ENCODE results near the gene RIN1.

Gene RIN1

DNA sequence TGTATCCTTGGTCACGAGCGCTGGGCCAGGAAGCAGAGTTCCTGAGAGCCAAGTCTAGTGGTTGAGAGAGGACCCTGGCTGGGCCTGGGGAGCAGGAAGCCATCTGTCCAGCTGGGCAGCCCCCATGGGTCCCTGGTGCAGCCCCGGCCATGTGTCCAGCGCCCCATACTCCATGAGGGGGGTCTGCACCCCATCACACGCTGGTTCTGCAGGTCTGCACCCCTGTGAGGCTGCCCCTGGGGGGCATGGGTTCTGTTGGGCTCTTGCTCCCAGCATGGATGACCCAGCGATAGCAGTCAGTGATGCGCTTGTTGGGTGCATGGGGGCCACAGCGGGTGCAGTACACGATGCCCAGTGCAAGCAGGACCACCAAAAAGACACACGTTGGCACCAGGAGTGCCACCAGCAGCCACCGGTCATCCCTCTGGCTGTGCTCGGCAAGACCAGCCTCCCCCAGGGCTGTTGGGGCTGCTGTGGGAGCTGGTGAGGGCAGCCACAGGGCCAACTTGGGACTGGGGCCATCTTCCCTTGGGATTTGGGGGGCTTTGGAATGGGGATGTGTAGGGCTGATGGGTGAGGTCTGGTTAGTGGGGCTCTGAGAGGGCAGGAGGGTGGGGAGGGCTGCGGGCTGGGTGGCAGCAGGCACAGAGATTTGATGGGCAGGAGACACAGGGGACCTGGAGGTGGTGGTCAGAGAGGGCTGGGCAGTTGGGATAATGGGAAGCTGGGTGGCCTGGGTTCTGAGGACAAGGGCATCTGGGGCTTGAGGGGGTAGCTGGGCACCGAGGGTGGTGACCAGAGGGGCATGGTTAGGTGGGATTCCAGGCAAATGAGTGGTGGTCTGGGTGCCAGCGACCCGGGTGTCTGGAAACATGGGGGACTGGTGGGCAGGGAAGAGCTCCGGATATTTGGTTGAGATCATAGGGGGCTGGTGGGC, 21.4 kb downstream of the RIN1 start:
- DNase-seq (ENCODE audit: extremely low spot score), result no peak
- TF ChIP-seq L3MBTL2 (conservative IDR thresholded peaks at IDR 0.05) (no peak), FOXM1 (IDR thresholded peaks at IDR 0.05; ENCODE audit: borderline replicate concordance) (no peak), LEF1 (IDR thresholded peaks at IDR 0.05; ENCODE audit: borderline replicate concordance) (no peak), NFRKB (IDR thresholded peaks at IDR 0.05) (no peak), HDGF (IDR thresholded peaks at IDR 0.05; ENCODE audit: borderline replicate concordance) (no peak), CTBP1 (IDR thresholded peaks at IDR 0.05; ENCODE audit: borderline replicate concordance) (no peak), BHLHE40 (IDR thresholded peaks at IDR 0.05; ENCODE audit: borderline replicate concordance) (no peak), TARDBP (IDR thresholded peaks at IDR 0.05) (no peak), ARNT (IDR thresholded peaks at IDR 0.05) (no peak), SUZ12 (IDR thresholded peaks at IDR 0.05) (no peak), ELF4 (IDR thresholded peaks at IDR 0.05) (no peak), FOXK2 (IDR thresholded peaks at IDR 0.05) (no peak), SP1 (IDR thresholded peaks at IDR 0.05) (no peak), FOXA1 (IDR thresholded peaks at IDR 0.05) (no peak), ZNF384 (IDR thresholded peaks at IDR 0.05) (no peak)
- TF ChIP-seq, protein P1, sequence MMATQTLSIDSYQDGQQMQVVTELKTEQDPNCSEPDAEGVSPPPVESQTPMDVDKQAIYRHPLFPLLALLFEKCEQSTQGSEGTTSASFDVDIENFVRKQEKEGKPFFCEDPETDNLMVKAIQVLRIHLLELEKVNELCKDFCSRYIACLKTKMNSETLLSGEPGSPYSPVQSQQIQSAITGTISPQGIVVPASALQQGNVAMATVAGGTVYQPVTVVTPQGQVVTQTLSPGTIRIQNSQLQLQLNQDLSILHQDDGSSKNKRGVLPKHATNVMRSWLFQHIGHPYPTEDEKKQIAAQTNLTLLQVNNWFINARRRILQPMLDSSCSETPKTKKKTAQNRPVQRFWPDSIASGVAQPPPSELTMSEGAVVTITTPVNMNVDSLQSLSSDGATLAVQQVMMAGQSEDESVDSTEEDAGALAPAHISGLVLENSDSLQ (IDR thresholded peaks at IDR 0.05), result no peak
- POLR2A ChIA-PET, result interaction anchor here (0.7 to 1.5 kb wide), 3 partner anchors 19 to 29 kb away, joined by 3 to 6 read pairs (median 4); partner anchors contain the start of gene YIF1A
- CTCF ChIA-PET, result interaction anchor here (3.9 kb wide), 1 partner anchor 21 kb away, joined by 21 read pairs; the partner anchor contains the start of gene RIN1

DNA sequence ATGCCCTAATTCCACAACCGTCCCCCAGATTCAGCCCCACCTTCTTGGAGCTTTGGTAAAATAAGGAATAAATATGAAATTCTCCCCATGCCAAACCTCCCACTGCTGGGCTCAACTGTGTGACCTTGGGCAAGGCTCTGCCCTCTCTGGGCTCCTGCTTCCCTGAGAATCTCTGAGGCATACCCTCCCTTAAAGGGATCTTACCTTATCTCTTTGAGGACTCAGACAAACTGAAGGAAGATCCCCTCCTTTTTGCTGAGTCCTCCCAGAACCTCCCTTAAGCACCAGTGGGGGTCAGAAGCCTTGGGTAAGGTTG, 22.1 kb downstream of the RIN1 start:
- TF ChIP-seq, protein P1 (IDR thresholded peaks at IDR 0.05), result no peak
- TF ChIP-seq FOXA1 (IDR thresholded peaks at IDR 0.05) (no peak), BHLHE40 (IDR thresholded peaks at IDR 0.05; ENCODE audit: borderline replicate concordance) (no peak), FOXM1 (IDR thresholded peaks at IDR 0.05; ENCODE audit: borderline replicate concordance) (no peak), SUZ12 (IDR thresholded peaks at IDR 0.05) (no peak), HDGF (IDR thresholded peaks at IDR 0.05; ENCODE audit: borderline replicate concordance) (no peak), CTBP1 (IDR thresholded peaks at IDR 0.05; ENCODE audit: borderline replicate concordance) (no peak), L3MBTL2 (conservative IDR thresholded peaks at IDR 0.05) (no peak)
- ChIA-PET POLR2A (interaction anchor here (1.4 kb wide), 1 partner anchor 28 kb away, joined by 4 read pairs; no protein-coding TSS in a partner anchor), CTCF (interaction anchor here (3.5 to 3.9 kb wide), 2 partner anchors 21 to 71 kb away, joined by 21 to 31 read pairs; partner anchors contain the start of gene RIN1)
- no peak for DNase-seq (ENCODE audit: extremely low spot score)

DNA sequence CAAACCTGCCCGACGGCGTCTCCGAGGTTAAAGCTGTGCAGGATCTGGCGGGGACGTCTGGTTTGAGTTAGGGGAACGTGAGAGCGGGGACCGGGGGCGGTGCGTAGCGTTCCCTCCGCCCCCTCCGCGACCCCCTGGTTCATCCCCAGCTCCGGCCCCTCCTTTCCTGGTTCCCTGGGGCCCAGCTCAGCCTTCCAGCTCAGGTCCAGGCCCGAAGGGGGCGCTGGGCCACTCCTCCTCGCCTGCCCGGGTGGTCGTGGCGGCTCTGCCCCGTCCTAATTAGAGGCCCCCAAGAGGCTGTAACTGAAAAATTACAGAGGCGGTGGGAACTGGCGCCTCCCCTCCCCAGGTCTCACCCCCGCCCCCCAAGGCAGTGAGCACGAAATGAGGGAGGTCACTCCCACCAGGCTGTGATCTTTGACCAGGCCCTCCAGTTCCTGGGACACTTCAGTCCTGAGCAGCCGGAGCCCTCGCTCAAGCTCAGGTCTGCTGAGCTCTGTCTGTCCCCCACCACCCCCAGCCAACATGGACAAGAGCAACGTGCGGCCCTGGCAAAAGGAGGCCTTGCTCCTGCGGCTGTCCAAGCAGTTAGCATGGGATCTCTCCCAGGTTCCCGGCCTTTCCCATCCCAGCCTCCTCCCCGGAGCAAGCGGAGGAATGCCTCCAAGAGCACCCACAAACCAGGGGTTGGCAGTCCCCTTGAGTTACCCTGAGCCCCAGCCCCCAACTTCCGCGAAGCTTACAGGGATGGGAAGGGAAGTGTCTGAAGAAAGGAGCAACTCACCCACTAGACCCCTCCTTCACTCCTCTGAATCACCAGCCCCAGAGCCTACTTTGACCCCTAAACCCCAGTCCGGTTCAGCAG, 22.7 kb downstream of the RIN1 start:
- CTCF ChIA-PET, result interaction anchor here (0.6 to 3.9 kb wide), 8 partner anchors 8 to 72 kb away, joined by 3 to 31 read pairs (median 14); partner anchors contain the start of gene RIN1
- POLR2A ChIA-PET, result interaction anchor here (1.1 to 3.2 kb wide), 5 partner anchors 9 to 32 kb away, joined by 4 to 36 read pairs (median 5); partner anchors contain the start of genes B4GAT1, BRMS1, TMEM151A and YIF1A
- TF ChIP-seq FOXK2 (IDR thresholded peaks at IDR 0.05), result no peak
- TF ChIP-seq ELF4 (IDR thresholded peaks at IDR 0.05), result no peak
- no peak for TF ChIP-seq BHLHE40 (IDR thresholded peaks at IDR 0.05; ENCODE audit: borderline replicate concordance)
- TF ChIP-seq CTBP1 (IDR thresholded peaks at IDR 0.05; ENCODE audit: borderline replicate concordance), result no peak
- TF ChIP-seq FOXM1 (IDR thresholded peaks at IDR 0.05; ENCODE audit: borderline replicate concordance), result no peak
- DNase-seq (ENCODE audit: extremely low spot score), result no peak

DNA sequence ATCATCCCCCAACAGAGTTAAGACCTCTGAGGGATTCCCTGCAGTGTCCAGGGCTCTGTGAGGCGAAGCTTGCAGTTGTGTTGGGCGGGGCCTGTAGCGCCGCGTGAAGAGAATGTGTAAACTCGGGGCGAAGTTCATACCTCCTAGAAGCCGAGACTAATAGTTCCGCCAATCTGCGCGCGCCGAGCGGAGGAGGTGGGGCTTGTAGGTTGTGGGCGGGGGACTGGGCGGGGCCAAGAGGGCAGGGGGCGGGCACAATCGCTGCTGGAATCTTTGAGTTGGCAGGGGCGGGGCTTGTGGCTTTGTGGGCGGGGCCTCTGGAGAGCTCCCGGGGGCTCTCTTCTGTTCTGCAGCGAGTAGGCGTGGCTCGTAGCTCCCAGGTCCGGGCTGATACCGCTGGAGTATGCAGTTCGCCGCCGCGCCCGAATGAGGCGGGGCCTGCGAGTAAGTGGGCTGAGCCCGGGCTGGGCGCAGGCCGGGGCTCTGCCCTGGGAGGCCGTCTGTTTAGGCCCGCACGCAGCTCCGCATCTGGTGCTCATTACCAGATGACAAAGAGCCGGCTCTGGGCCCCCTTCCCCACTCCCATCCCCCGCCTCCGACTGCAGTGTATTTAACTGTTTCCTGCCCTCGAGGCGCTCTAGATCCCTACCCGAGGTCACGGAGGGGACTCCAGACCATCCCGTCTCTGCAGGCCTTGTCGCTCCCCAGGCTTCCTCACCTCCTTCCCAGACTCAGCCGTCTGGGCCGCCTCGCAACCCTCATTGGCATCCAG, 23.5 kb downstream of the RIN1 start:
- POLR2A ChIA-PET, result interaction anchor here (0.6 to 3.2 kb wide), 8 partner anchors 10 to 365 kb away, joined by 3 to 36 read pairs (median 4); partner anchors contain the start of genes B4GAT1, BRMS1, RBM4B and SLC29A2
- CTCF ChIA-PET, result interaction anchor here (0.6 to 3.9 kb wide), 14 partner anchors 9 to 115 kb away, joined by 3 to 31 read pairs (median 5); partner anchors contain the start of genes B4GAT1, RIN1 and YIF1A
- TF ChIP-seq CTBP1 (IDR thresholded peaks at IDR 0.05; ENCODE audit: borderline replicate concordance) (no peak), FOXA1 (IDR thresholded peaks at IDR 0.05) (no peak), SUZ12 (IDR thresholded peaks at IDR 0.05) (no peak), LEF1 (IDR thresholded peaks at IDR 0.05; ENCODE audit: borderline replicate concordance) (no peak), ZNF384 (IDR thresholded peaks at IDR 0.05) (no peak), HDGF (IDR thresholded peaks at IDR 0.05; ENCODE audit: borderline replicate concordance) (no peak), L3MBTL2 (conservative IDR thresholded peaks at IDR 0.05) (no peak; the same call in 1 of the 2 replicates), TARDBP (IDR thresholded peaks at IDR 0.05) (no peak), ELF4 (IDR thresholded peaks at IDR 0.05) (no peak), NFRKB (IDR thresholded peaks at IDR 0.05) (no peak), FOXM1 (IDR thresholded peaks at IDR 0.05; ENCODE audit: borderline replicate concordance) (no peak), SP1 (IDR thresholded peaks at IDR 0.05) (no peak), ARNT (IDR thresholded peaks at IDR 0.05) (no peak), FOXK2 (IDR thresholded peaks at IDR 0.05) (no peak), BHLHE40 (IDR thresholded peaks at IDR 0.05; ENCODE audit: borderline replicate concordance) (no peak)
- TF ChIP-seq, protein P1 (IDR thresholded peaks at IDR 0.05), result no peak
- DNase-seq (ENCODE audit: extremely low spot score), result peak; percentile 99
